Measurements from ENCODE around the gene PEPD.

DNA sequence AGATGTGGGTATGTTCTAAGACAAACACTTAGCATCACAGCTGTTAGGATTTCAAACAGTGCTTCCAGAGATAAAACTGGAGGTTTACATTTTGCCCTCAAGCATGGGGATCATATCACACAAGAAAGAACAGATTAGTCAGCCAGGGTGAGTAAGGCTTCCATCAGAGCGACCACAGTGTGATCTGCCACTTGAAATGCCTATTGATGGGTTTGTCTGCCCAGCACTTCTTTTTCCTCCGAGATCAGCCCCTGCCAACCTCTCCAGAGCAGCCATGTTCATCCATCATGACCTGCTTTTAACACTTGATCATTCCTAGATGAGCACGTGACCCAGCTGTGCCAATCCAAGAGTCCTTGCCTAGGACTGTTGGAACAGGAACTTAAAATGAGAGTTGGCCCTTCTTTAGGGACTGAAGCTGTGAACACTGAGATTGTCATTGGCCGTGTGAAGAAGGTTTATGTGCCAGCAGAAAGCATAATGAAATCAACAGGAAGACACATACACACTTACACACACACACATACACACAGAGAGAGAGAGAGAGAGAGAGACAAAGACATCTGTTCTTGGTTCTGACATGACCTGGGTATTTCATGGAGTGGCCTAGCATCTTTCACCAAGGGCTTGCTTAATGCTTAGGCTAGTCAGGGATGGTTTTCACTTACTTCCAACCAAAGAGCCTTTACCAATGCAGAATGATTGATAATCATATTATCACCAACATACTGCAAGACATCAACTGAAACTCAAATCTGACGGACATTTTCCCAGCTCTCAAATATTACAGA, 153.3 kb downstream of the PEPD start:
- TF ChIP-seq ZNF384 (IDR thresholded peaks at IDR 0.05), result no peak
- TF ChIP-seq HDGF (IDR thresholded peaks at IDR 0.05; ENCODE audit: borderline replicate concordance), result no peak
- no peak for TF ChIP-seq SP1 (IDR thresholded peaks at IDR 0.05)
- no peak for TF ChIP-seq ELF4 (IDR thresholded peaks at IDR 0.05)
- TF ChIP-seq LEF1 (IDR thresholded peaks at IDR 0.05; ENCODE audit: borderline replicate concordance), result no peak
- TF ChIP-seq BHLHE40 (IDR thresholded peaks at IDR 0.05; ENCODE audit: borderline replicate concordance), result no peak
- TF ChIP-seq FOXA1 (IDR thresholded peaks at IDR 0.05), result no peak
- TF ChIP-seq FOXM1 (IDR thresholded peaks at IDR 0.05; ENCODE audit: borderline replicate concordance), result no peak

Measured in HEK293T (cell line).